ENCODE measurements around the gene C16orf87. TPM values are rescaled to one million over a fixed set of nuclear protein-coding genes. Genes with fewer than 3 reads are reported as not detected.

The C16orf87 gene
- polyA plus RNA-seq, 3 donors, result 26.3 to 29.1 (median 26.5) TPM

DNA sequence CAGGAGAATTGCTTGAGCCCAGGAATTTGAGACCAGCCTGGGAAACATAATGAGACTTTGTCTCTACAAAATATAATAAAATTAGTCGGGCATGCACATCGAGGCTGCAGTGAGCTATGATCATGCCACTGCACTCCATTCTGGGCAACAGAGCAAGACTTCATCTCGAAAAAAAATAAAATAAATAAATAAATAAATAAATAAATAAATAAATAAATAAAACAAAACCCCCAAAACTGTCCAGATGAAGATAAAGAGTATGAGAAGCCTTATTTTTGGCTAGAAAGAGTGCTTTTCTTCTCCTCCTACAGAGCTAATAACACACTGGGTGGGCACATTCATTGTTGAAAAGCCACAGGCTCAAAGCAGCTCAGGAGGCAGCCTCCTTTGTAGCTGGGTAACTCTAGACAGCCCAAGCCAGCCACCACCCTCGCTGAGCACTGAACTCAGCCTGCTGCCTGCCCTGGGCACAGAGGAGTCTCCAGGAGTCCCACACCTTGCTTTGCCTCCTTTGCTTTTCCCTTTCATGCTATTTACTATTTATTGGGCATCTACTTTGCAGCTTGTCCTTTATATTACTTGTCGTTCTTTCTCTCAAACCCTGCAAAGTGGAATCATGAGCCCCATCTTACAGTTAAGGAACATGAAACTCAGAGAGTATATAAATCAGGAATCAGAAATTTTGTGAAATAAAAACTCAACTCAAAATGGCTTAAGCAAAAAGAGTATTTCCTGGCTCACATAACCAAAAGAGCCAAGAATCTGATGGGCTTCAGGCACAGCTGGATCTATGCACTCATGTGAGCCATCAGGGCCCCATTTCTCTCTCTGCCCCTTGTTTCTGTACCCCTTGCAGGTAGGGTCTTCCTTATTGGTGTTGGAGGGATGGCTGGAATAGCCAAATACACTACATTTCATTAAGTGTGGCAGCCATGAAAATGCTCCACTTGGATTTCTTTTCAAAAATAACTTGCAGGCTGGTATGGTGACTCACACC lies 18.1 kb upstream of the C16orf87 start:
- DNase-seq, result no peak

DNA sequence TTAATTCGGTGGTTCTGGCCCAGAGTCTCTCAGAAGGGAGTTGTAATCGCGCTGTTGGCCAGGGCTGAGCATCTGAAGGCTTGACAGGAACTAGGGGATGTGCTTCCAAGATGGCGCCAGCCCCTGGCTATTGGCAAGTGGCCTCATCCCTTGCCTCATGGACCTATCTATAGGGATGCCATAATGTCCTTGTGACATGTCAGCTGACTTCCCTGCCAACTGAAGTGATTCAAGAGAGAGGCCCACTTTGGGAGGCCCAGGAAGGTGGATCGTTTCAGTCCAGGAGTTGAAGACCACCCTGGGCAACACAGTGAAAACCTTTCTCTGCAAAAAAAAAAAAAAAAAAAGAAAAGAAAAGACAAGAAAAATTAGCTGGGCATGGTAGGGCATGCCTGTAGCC lies 15.0 kb upstream of the C16orf87 start:
- DNase-seq, result no peak

DNA sequence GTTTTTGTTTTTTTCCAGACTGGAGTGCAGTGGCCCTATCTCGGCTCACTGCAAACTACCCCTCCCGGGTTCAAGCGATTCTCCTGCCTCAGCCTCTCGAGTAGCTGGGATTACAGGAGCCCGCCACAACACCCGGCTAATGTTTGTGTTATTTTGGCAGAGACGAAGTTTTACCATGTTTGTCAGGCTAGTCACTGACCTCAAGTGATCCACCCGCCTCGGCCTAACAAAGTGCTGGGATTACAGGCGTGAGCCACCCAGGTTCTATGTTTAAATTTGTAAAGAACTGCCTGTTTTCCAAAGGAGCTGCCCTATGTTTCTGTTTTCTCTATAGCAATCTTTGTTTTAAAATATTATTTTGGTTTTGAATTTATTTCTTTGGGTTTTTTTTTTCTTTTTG lies 13.8 kb upstream of the C16orf87 start:
- DNase-seq, result no peak

DNA sequence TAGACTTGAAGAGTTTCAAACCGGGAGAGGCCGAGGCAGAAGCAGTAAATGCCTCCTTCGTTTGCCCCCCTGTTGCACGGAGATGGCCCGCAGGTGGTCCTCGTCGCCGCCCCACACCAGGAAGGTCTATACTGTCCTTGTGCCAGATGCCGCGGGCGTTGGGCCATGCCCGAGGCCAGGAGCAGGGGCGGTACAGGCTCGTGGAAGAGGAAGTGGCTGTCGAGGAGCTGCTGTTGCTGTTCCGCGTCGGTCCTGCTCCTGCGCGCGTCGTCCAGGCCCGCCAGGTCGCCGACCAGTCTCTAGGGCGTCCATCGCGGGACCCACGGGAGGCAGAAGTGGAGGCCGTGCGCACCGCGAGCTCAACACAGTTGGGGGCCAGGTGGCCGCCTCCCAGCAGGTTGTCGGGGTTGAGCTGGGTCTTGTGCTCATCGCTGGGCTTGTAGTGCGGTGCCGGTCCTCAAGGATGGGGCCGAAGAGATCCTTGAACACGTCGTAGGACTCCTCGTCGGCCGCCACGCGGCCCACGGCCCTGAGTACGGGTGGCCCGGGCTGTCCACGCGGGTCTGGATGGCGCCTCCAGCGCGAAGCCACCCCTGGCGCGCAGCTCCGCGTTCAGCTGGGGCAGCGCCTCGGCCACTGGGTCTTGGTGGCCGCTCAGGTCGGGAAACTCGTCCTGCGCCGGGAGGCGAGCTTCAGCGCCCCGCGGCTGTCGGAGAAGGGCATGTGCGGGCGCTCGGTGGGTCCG lies 13.1 kb upstream of the C16orf87 start:
- no peak for DNase-seq

DNA sequence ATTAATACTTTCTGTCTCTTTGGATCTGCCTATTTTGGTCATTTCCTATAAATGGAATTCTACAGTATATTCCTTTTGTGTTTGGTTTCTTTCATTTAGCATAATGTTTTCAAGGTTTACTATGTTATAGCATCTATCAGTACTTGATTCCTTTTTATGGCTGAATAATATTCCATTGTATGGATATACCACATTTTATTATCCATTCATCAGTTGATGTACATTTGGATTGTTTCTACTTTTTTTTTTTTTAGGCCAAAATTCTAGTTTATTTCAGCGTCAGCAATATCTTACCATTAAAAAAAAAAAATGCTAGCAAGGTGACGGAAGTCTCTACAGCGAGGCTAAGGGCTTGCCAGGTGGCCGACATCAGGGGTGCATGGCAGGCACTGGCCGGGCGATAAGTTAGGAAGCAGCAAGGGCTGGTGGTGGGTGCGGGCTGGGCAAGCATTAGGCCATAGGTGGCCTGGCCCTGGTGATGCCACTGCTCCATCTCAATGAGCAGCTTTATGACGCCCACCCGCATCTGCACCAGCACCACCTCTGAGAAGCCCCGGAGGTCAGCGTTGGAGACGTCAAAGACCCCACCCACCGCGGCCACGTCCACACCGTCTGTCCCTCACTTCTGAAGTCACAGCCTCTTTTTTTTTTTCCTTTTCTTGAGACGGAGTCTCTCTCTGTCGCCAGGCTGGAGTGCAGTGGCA lies 11.4 kb upstream of the C16orf87 start:
- no peak for DNase-seq

DNA sequence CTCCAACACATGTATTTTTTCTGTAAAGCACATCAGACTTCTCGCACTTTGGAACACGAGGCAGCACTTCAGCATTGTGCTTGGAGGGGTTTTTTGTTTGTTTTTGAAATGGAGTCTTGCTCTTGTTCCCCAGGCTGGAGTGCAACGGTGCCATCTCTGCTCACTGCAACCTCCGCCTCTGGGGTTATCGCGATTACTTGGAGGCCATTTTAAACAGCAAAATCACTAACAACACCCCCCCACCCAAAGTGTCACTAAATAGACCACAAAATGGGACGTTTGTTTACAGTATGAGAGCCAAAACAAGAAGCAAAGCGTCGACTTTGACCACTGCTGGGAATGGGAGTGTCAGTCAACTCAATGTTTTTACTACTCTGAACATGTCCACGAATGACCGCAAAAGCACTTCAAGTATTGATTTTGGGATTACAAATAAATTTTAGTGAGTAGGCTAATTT lies 9.0 kb upstream of the C16orf87 start:
- DNase-seq, result no peak

DNA sequence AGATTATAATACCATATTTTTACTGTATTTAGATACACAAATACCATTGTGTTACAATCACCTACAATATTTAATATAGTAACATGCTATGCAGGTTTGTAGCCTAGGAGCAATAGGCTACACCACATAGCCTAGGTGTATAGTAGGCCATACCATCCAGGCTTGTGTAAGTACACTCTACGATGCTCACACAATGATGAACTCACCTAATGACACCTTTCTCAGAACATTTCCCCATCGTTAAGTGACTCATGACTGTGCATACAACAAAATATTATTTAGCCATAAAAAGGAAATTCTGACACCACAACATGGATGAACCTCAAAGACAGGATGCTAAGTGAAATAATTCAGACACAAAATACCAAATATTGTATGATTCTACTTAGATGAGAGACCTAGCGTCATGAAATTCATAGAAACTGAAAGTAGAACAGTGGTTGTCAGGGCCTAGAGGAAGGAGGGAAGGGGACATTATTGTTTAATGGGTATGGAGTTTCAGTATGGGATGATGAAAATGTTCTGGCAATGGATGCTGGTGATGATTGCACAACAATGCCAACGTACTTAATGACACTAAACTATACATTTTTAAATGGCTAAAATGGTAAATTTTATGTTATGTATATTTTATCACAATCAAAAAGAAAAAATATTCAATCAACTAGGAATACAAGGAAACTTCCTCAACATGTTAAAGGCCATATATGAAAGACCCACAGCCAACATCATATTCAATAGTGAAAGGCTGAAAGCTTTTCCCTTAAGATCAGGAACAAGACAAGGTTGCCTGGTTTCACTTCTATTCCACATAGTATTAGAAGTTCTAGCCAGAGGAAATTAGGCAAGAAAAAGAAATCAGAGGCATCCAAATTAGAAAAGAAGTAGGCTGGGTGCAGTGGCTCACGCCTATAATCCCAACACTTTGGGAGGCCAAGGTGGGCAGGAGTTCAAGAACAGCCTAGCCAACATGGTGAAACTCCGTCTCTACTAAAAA lies 5.9 kb upstream of the C16orf87 start:
- DNase-seq, result no peak

DNA sequence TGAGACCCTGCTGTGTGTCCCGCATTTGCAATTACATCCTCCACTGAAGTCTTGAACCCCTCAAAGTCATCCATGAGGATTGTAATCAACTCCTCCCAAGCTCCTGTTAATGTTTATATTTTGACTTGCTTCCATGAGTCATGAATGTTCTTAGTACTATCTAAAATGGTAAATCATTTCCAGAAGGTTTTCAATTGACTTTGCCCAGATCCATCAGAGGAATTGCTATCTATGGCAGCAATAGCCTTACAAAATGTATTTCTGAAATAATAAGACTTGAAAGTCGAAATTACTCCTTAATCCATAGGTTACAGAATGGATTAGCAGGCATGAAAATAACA lies 2.5 kb upstream of the C16orf87 start:
- DNase-seq, result no peak

DNA sequence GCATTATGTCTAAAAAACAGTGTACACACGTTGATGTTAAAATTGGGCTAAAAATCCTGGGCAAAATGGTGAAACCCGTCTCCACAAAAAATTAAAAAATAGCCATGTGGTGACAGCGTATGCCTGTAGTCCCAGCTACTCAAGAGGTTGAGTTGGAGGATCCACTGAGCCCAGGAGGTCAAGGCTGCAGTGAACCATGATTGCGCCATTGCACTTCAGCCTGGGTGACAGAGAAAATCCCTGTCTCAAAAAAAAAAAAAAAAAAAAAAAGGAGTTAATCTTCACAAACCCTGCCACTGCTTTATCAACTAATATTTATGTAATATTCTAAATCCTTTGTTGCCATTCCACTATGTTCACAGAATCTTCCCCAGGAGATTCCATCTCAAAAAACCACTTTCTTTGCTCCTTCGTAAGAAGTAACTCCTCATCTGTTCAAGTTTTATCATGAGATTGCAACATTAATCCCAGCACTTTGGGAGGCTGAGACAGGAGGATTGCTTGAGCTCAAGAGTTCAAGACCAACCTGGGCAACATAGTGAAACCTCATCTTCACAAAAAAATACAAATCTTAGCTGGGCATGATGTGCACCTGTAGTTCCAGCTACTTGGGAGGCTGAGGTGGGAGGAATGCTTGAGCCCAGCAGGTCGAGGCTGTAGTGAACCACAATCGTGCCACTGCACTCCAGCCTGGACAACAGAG lies 1.9 kb upstream of the C16orf87 start:
- no peak for DNase-seq

DNA sequence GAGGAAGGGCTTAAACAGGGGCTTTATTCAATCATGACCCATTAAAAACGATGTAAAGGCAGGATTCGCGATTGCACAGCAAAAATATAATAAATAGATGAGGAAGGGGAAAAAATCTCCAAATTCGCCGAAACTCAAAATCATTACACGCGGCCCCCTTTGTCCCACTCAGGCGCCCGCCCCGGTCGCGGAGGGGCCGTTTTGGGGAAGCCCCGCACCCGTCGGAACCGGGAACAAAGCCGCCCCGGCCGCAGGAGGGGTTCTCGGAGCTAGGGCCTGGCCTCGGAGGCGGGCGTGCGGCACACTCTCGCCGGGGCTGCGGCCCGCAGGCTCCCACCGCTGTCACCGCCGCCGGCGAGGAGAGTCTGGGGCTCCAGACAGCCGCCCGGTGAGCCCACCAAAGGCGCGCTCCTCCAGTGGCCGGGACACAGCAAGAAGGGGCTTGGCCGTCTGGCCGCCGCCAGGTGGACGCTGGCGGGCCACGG lies 521 bp downstream of the C16orf87 start:
- peak; percentile 24 for DNase-seq

DNA sequence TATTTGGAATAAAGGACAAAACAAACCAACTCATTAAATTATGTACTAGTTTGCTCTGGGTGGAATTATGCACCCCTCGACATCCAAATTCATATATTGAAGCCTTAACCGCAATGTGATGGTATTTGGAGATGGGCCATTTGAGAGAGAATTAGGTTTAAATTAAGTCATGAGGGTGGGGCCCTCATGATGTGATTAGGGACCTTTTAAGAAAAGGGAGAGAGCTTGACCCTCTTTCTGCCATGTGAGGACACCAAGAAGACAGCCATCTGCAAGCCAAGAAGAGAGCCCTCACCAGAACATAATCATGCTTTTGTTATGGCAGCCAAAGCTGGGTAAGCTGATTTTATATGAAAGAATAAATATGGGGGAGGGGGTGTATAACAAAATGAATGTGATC lies 2.0 kb downstream of the C16orf87 start:
- DNase-seq, result no peak

DNA sequence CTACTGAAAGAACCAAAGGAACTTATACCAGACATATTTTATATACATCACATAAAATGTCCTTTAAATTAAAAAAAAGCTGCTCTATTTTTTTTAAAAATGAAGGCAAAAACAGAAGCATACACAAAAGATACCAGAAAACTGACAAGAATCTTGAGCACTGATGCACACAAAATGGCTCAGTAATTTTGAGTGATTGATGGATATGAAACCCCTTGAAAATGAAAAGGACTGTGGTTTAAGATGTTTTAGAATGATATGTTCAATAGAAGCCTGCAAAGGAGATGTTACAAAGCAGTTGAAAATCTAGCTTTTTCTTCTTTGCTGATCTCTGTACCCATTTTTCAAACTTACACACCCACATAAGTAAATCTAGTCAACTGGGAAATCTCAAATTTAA lies 2.7 kb downstream of the C16orf87 start:
- no peak for DNase-seq

DNA sequence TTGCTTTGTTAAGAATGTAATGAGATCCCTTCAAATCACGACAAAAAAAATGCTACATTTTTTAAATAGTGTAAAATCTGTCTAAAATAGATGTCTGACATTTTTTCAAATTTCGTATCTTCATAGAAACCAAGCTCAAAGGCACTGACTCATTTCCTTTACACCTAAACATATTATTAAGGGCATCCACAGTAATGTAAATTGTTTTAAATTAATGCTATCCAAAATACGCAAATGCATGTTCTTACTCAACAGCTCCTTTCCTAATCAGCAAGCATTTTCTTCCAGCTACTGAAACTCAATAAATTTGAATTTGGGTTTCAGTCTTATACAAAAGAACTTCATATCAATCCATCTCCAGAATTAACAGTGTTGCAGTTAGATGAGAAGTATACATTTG lies 4.3 kb downstream of the C16orf87 start:
- no peak for DNase-seq

DNA sequence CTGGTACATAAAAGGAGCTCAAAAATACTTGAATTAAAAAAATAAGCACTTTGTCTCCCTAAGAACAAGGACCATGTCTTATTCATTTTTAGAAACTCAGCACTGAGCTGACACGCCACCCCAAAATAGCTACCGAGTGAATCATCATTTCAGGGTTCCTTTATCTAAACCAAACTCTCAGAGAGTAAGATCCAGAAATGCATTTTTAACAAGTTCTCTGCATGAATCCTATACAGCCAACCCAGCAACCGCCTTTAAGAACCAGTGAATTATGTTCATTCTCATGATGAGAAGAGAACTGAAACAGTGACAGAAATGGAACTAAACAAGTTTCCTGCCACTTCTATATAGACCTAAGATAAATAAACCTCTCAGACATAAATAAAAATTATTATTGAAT lies 8.7 kb downstream of the C16orf87 start:
- DNase-seq, result no peak

DNA sequence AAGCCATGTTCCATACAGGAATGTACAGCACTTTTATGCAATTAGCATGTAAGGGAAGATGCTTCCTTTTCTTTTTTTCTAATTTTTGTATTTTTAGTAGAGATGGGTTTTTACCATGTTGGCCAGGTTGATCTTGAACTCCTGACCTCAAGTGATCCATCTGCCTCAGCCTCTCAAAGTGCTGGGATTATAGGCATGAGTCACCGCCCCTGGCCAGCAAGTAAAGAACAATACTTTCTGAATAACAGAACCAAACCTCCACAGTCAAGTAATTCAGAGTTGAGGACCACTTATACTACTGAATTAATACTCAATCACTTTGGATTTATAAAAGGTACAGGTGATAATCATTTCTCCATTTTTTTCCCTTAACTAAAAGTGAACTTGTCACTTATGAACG lies 13.0 kb downstream of the C16orf87 start:
- no peak for DNase-seq

DNA sequence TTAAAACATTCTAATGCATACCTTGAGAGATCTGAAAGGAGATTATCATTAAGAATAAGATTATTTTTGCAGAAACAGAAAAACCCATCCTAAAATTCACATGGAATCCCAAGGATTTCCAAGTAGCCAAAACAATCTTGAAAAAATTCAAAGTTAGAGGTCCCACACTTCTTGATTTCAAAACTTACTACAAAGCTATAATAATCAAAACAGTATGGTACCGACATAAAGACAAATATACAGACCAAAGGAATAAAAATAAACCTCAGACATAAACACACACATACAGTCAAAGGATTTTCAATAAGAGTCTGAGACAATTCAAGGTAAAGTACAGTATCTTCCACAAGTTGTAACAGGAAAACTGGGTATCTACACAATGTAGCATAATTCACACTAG lies 16.2 kb downstream of the C16orf87 start:
- DNase-seq, result no peak

DNA sequence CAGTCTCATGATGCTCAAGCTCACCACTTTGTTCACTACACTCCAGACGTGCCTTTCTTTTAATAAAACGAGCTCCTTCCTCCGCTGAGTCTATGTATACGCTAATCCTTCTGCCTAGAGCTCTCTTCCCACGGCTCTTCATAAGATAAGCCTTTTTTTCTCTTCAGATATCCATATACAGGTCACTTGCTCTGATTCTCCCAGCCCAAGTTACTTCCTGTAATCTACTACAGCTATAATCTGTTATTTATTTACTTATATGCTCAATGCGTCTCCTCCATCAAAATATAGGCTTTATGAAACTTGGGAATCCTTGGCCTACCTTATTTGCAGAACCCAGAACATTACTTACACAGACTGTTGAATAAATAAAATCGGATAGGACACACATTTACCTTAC lies 17.4 kb downstream of the C16orf87 start:
- no peak for DNase-seq

DNA sequence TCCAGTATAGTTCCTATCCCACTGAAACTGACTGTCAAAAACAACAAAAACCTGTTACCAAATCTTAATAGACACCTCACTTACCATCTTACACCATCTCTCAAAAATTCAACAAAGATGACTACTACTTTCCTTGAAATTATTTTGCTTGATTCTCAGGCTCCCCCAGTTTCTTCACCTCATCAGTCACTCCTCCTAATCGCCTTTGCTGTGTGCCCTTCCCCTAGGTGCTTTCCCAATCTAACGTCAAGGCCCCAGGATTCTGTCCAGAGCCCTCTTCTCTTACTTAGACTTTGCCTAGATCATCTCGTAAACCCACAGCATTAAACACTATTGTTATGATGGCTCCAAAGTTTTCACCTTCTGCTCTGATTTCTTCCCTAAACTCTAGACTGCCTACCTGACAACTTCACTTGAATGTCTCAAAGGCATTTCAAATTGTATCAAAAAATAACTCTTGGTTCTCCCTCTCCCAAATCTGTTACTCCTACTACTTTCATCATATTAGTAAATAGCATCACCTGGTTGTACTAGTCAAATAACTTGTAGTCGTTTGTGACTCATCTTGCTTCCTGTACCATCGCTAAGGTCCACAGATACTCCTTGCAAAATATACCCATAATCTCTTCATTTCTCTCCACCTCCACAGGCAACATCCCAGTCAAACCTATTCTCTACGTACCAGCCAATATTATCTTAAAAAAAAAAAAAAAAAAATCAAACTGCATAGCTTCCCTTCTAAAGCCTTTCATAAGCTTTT lies 18.0 kb downstream of the C16orf87 start:
- no peak for DNase-seq

DNA sequence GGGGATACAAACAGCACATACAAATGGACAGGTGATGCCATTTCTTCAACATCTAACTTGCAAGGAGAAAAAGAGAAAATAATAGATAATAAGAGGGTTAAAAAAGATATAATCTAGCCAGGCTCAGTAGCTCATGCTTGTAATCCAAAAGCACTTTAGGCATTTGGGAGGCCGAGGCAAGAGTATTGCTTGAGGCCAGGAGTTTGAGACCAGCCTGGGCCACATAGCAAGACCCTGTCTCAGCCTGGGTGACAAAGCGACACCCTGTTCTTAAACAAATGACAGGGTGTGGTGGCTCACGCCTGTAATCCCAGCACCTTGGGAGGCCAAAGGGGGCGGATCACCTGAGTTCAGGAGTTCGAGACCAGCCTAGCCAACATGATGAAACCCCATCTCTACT lies 19.3 kb downstream of the C16orf87 start:
- no peak for DNase-seq

DNA sequence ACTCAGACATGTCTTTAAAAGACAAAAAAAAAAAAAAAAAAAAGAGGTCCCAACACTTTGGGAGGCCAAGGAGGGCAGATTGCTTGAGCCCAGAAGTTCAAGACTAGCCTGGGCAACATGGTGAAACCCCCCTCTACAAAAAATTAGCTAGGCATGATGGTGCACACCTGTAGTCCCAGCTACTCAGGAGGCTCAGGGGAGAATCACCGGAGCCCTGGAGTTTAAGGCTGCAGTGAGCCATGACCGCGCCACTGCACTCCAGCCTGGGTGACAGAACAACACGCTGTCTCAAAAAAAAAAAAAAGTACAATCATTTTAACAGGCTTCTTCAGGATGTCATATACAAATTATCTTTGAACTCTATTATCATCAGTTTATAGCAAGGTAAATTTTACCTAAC lies 22.0 kb downstream of the C16orf87 start:
- DNase-seq, result no peak

Measured in renal pelvis (tissue), 4 donors.